Panc1 (cell line): Measurements from ENCODE around the gene SND1. TPM values are rescaled to one million over a fixed set of nuclear protein-coding genes. Genes with fewer than 3 reads are reported as not detected.

Source experiments
- ATAC-seq: fragments of 200-7000 bp; cut with Tn5 transposase; 2 replicates; pipeline ENCODE4 v1.9.1; 2020; ENCODE audit warnings: mild to moderate bottlenecking, moderate library complexity
- BruUV-seq: library from RNA; stranded (reverse); fragments of 400-500 nt; replicated peaks from 2 replicates; lab custom pipeline; 2021; lab: Mats Ljungman, UMichigan
- CTCF ChIA-PET: fragments of 300-600 bp; sonication (Branson Sonifier 250); formaldehyde crosslinking; loops from one replicate; lab custom pipeline; 2022; ENCODE audit warnings: antibody characterized with exemption; lab: Charles Lee
- POLR2A ChIA-PET: fragments of 300-600 bp; sonication (Branson Sonifier 250); formaldehyde crosslinking; loops from one replicate; lab custom pipeline; 2022; ENCODE audit warnings: antibody characterized with exemption; lab: Charles Lee
- DNase-seq: peaks from one replicate; pipeline ENCODE4 v3.0.0-alpha.2; 2010; ENCODE audit warnings: low read depth, low spot score
- H3K27ac ChIP-seq: 2 replicates; pipeline ENCODE4 v1.5.1; 2011; ENCODE audit warnings: mild to moderate bottlenecking, low read length, inconsistent platforms
- H3K27me3 ChIP-seq: fragments of 200-500 bp; sonication (Bioruptor generic); 2 replicates; pipeline ENCODE4 v1.6.0; 2014; ENCODE audit warnings: low read length, inconsistent platforms; ENCODE audit not compliant: control insufficient read depth, insufficient read depth
- H3K36me3 ChIP-seq: fragments of 200-500 bp; sonication (Bioruptor generic); 2 replicates; pipeline ENCODE4 v1.5.1; 2014; ENCODE audit warnings: inconsistent platforms, mild to moderate bottlenecking, low read length, moderate library complexity; ENCODE audit not compliant: control insufficient read depth, insufficient read depth
- H3K4me1 ChIP-seq: 2 replicates; pipeline ENCODE4 v1.5.1; 2011; ENCODE audit warnings: inconsistent platforms, mild to moderate bottlenecking, low read length, moderate library complexity; ENCODE audit not compliant: control insufficient read depth, insufficient read depth
- H3K4me3 ChIP-seq, 2 experiments: 2 replicates each; pipeline ENCODE4 v1.5.1; 2011 to 2012; ENCODE audit warnings: low read depth in 2 of 2, low read length in 2 of 2, mild to moderate bottlenecking in 2 of 2, inconsistent platforms in 1 of 2, moderate library complexity in 1 of 2
- H3K9me3 ChIP-seq: fragments of 200-500 bp; sonication (Bioruptor generic); 2 replicates; pipeline ENCODE4 v1.5.1; 2014; ENCODE audit warnings: low read depth, mild to moderate bottlenecking, inconsistent platforms, low read length, moderate library complexity; ENCODE audit not compliant: control insufficient read depth, insufficient read depth
- POLR2AphosphoS5 ChIP-seq: IDR thresholded peaks from 2 replicates; pipeline ENCODE4 v1.6.1; 2012; ENCODE audit warnings: mild to moderate bottlenecking, low read depth, low read length, moderate library complexity
- SIN3A ChIP-seq: IDR thresholded peaks from 2 replicates; pipeline ENCODE4 v1.6.1; 2012; ENCODE audit warnings: low read depth, mild to moderate bottlenecking, low read length, moderate library complexity, borderline replicate concordance; ENCODE audit not compliant: insufficient read depth
- TCF7L2 ChIP-seq: IDR thresholded peaks from 2 replicates; pipeline ENCODE4 v1.6.1; 2011; ENCODE audit warnings: mild to moderate bottlenecking, low read depth, low read length, inconsistent platforms
- in situ Hi-C: cut with HindIII; loops from 2 replicates; pipeline ENCODE4 v1.10.0; 2016; ENCODE audit warnings: low sequenced_read_pairs, low pct_unique_long_range_greater_than_20kb
- intact Hi-C: fragments of 100-400 bp; cut with micrococcal nuclease; formaldehyde crosslinking; loops from one replicate; pipeline ENCODE4 v1.10.0; 2022; ENCODE audit not compliant: unreplicated experiment
- total RNA-seq: library from RNA; stranded (reverse); gene quantifications from one replicate; pipeline ENCODE4 v1.2.1, GENCODE V29; 2021; ENCODE audit not compliant: unreplicated experiment
- TF ChIP-seq, protein P1 (sequence below): fragments of 450-650 bp; IDR thresholded peaks from 2 replicates; pipeline ENCODE4 v1.5.1; 2017; ENCODE audit warnings: mild to moderate bottlenecking
- TF ChIP-seq, protein P2 (sequence below), 2 experiments: IDR thresholded peaks; 2 replicates each; pipeline ENCODE4 v1.6.1; 2011 to 2012; ENCODE audit warnings: low read depth in 2 of 2, control low read depth in 1 of 2, low read length in 1 of 2, mild to moderate bottlenecking in 1 of 2, moderate library complexity in 1 of 2; ENCODE audit not compliant: insufficient read depth in 1 of 2

SND1 gene
- total RNA-seq, 1 experiment from 2014 or later, result 176 TPM

DNA sequence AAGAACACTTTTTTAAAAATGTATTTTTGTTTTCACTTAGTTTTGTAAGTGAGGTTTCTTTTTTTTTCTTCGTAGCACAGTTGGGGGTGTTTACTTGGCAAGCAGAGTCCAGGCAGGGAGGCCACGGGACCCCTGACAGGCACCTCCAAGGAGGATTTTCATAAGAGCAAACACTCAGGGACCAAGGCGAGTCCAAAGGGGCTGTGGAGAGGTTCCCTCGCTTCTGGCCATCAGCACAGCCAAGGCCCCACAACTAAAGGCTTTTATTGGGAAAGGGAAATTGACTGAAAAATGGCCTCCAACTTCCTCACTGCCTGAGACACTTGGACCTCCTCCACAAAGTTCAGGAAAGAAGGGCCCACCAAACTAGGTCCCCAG is 205.5 kb downstream of the SND1 start:
- no peak for DNase-seq
- in situ Hi-C loops, result no loop called here
- ChIA-PET POLR2A (interaction anchor here (0.7 kb wide), 1 partner anchor 48 kb away, joined by 5 read pairs; no protein-coding TSS in a partner anchor), CTCF (no interaction called here)
- no peak overlapping the region for H3K27ac ChIP-seq
- TF ChIP-seq, protein P1, sequence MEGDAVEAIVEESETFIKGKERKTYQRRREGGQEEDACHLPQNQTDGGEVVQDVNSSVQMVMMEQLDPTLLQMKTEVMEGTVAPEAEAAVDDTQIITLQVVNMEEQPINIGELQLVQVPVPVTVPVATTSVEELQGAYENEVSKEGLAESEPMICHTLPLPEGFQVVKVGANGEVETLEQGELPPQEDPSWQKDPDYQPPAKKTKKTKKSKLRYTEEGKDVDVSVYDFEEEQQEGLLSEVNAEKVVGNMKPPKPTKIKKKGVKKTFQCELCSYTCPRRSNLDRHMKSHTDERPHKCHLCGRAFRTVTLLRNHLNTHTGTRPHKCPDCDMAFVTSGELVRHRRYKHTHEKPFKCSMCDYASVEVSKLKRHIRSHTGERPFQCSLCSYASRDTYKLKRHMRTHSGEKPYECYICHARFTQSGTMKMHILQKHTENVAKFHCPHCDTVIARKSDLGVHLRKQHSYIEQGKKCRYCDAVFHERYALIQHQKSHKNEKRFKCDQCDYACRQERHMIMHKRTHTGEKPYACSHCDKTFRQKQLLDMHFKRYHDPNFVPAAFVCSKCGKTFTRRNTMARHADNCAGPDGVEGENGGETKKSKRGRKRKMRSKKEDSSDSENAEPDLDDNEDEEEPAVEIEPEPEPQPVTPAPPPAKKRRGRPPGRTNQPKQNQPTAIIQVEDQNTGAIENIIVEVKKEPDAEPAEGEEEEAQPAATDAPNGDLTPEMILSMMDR, result no peak
- no peaks in the 10 kb centered on the region; the same call in 1 of the 2 replicates for H3K36me3 ChIP-seq
- no peaks in the 10 kb centered on the region for H3K4me1 ChIP-seq
- no peak overlapping the region for H3K4me3 ChIP-seq
- no peaks in the 10 kb centered on the region for H3K27me3 ChIP-seq
- intact Hi-C loops, result no loop called here
- BruUV-seq, result no TSS peak
- no peaks in the 10 kb centered on the region for H3K9me3 ChIP-seq
- ATAC-seq, result no peak

DNA sequence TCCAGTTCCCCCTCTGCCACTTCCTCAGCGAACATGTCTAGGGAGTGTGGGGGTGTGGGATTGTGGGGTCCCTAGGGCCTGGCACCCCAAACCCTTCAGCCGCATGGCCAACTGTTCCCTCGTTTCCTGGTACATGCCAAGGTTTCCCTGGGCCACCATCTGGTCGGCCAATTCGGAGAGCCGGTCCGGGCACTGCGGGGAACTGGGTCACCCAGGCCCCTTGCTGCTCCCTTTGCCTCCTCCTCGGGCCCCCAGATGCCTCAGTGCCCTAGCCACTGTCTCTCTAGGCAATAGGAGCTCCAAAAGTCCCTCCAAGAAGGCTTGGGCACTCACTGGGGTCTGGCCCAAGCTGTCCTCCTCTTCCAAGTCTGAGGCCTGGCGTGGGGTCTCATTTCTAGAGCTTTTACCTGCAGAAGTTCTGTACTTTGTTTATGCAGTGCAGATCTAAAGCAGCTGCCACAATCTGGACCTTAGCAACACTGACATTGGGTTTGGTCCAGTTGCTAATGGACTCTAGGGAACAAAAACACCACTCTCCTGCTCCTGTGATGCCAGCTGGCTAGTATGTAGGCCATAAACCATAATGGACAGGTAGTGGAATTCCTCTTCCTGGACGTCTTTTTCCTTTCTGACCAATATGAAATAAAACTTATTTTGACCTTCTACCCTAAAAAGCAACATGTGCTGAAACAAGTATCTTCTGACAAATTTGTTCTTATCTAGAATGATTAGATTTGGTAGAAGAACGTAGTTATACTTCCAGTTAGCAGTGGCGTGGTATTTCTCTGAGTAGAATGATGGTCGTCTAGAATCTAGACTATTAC is 206.3 kb downstream of the SND1 start:
- H3K4me3 ChIP-seq, result no peak overlapping the region
- ATAC-seq, result no peak
- no peak overlapping the region for H3K27ac ChIP-seq
- BruUV-seq, result no TSS peak
- ChIA-PET POLR2A (interaction anchor here (0.6 kb wide), 1 partner anchor 486 kb away, joined by 3 read pairs; no protein-coding TSS in a partner anchor), CTCF (no interaction called here)
- H3K27me3 ChIP-seq, result no peaks in the 10 kb centered on the region
- H3K4me1 ChIP-seq, result no peaks in the 10 kb centered on the region
- TF ChIP-seq TCF7L2 (no peak), POLR2AphosphoS5 (no peak), SIN3A (no peak)
- TF ChIP-seq, protein P2, sequence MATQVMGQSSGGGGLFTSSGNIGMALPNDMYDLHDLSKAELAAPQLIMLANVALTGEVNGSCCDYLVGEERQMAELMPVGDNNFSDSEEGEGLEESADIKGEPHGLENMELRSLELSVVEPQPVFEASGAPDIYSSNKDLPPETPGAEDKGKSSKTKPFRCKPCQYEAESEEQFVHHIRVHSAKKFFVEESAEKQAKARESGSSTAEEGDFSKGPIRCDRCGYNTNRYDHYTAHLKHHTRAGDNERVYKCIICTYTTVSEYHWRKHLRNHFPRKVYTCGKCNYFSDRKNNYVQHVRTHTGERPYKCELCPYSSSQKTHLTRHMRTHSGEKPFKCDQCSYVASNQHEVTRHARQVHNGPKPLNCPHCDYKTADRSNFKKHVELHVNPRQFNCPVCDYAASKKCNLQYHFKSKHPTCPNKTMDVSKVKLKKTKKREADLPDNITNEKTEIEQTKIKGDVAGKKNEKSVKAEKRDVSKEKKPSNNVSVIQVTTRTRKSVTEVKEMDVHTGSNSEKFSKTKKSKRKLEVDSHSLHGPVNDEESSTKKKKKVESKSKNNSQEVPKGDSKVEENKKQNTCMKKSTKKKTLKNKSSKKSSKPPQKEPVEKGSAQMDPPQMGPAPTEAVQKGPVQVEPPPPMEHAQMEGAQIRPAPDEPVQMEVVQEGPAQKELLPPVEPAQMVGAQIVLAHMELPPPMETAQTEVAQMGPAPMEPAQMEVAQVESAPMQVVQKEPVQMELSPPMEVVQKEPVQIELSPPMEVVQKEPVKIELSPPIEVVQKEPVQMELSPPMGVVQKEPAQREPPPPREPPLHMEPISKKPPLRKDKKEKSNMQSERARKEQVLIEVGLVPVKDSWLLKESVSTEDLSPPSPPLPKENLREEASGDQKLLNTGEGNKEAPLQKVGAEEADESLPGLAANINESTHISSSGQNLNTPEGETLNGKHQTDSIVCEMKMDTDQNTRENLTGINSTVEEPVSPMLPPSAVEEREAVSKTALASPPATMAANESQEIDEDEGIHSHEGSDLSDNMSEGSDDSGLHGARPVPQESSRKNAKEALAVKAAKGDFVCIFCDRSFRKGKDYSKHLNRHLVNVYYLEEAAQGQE (IDR thresholded peaks at IDR 0.05; ENCODE audit: insufficient read depth in 1 of 2, low read depth in 2 of 2, low read length in 1 of 2), result no peak
- no peaks in the 10 kb centered on the region; the same call in 1 of the 2 replicates for H3K36me3 ChIP-seq
- DNase-seq, result no peak
- intact Hi-C loops, result no loop called here
- in situ Hi-C loops, result no loop called here
- no peaks in the 10 kb centered on the region for H3K9me3 ChIP-seq

DNA sequence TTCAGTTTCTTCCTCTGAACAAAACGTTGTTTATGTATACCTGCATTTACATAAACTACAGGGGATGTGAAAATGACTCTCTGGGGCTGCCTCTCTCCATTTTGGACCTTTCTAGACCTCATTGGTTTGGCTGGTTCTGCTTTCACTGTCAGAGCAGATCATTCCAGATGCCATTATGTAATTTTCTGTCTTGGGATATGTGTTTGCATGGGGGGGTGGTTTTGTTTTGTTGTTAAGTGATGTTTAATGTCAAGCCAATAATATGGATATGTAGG is 206.9 kb downstream of the SND1 start:
- intact Hi-C loops, result no loop called here
- in situ Hi-C loops, result no loop called here
- TF ChIP-seq TCF7L2 (no peak), POLR2AphosphoS5 (no peak)
- TF ChIP-seq, protein P1, result no peak
- CTCF ChIA-PET, result no interaction called here
- Histone ChIP-seq H3K36me3 (no peaks in the 10 kb centered on the region; the same call in 1 of the 2 replicates), H3K27me3 (no peaks in the 10 kb centered on the region), H3K27ac (no peak overlapping the region), H3K4me3 (no peak overlapping the region), H3K9me3 (no peaks in the 10 kb centered on the region), H3K4me1 (no peaks in the 10 kb centered on the region)
- ATAC-seq (no peak), DNase-seq (no peak)
- BruUV-seq, result no TSS peak
- POLR2A ChIA-PET, result no interaction called here
